GM18951 (cell line): ENCODE measurements around the gene TUBAL3.

Experiments used
- POLR2A ChIP-seq: IDR thresholded peaks from 4 replicates; pipeline ENCODE4 v1.6.1; 2011; ENCODE audit warnings: mild to moderate bottlenecking; ENCODE audit not compliant: insufficient read length, insufficient read depth; ENCODE audit errors: extremely low read depth
- in situ Hi-C: fragments of 300-500 bp; cut with MboI; formaldehyde crosslinking; loops from one replicate; pipeline ENCODE4 v1.12.0; 2022; ENCODE audit warnings: low sequenced_read_pairs, mixed read lengths, inconsistent platforms; ENCODE audit not compliant: unreplicated experiment

Gene TUBAL3

DNA sequence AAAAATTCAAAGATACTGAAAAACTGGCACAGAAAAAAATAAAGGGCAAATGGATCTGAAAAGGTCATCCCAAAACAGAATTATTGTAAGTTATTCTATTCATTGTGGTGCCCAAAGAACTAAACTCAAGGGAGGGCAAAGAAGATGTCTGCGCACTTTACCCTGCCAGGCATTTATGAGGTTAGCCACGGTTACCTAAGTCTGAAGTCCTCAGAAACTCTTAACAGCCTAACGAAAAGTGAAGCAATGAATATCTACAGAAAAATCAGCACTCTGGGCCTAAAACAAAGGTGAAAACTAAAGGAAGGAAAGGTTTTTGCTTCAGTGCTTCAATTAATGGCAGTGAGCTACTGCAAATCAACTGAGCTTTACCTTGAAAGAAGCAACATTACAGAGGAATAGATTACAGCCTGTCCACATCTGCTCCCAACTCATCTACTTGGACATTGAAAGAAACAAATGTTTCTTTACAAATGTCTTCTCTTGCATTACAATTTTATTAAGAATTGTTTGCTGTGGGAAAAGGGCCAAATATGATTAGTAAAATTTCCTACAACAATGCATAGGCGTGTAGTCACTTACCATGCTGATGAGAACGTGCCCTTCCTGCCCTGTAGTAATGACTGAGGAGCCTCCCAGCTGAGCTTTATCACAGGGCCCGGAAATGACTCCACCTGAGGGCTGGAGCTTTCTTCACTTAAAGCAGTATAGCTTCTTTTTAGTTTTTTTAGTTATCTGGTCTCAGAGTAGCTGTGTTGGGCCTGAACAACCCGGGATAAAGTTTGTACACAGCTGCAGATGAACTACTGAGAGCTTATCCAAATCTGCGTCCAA lies at the start of gene TUBAL3:
TSS of gene TUBAL3 (minus strand) at position 621 of the 834 bp plus-strand sequence. CDS start at position 585, 36 bp downstream.
- in situ Hi-C loops: no loop called here

DNA sequence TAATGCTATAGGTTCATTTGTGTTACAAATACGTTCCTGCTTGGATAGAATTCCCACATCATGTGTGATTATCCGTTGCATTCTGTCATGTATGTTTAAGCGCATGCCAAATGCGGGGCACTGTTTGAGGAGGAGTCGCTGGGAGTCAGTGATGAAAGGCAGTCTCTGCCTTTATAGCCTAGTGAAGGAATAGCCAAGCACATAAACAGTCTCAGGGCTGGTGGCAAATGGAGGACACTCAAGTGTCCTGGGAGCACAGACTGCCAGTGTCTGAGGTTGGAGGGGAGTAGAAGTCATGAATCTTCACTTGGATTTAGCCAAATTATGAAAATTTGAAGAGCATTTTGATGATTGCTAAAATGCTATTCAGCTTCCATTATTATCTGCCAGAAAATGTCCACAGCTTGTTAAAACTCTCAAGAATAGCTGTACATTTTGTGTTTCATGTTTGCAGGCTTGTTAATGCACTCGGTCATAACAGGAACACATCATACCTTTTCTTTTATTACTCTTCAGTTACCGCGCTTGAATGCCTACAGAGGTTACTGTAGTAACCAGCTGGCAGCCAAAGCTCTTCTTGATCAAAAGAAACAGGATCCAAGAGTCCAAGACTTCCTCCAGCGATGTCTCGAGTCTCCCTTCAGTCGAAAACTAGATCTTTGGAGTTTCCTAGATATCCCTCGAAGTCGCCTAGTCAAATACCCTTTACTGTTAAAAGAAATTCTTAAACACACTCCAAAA lies 49.3 kb upstream of the TUBAL3 start:
- no peak for TF ChIP-seq POLR2A
- in situ Hi-C loops: no loop called here

More for the DNA sequence above, at the start of gene TUBAL3:
- no peak for TF ChIP-seq POLR2A

DNA sequence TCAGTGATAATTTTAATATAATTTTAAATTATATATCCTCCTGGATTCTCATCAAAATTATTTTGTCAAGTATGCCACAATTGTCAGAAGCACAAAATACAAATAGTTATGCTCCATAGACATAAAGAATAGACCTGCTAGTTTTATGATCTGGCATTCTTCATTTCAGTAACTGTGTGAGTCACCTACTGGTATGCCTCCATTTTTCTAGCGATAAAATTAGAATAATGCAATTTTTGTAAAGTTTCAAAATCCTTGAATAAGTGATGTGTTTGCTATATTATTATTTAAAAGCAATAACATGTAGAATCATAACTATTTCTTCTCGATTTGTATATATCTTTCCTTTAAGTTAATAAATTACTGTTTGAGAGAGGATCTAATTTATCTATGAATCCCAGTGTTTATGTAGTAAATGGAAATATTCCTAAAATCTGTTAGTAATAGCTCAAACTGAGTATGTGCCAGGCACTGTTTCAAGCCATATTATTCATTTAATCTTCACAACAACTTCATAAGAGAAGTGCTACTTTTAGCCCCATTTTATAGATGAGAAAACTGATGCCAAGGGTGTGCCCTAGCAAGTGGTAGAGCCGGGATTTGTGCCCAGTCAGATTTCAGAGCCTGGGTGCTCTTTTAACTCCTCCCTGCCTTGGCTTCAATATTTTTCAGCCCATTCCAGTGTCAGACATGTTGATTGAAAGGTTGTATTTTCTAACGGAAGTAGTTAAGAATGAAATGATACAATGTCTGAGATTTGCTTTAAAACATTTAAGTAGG lies 46.2 kb upstream of the TUBAL3 start:
- in situ Hi-C loops: no loop called here
- TF ChIP-seq POLR2A: no peak

DNA sequence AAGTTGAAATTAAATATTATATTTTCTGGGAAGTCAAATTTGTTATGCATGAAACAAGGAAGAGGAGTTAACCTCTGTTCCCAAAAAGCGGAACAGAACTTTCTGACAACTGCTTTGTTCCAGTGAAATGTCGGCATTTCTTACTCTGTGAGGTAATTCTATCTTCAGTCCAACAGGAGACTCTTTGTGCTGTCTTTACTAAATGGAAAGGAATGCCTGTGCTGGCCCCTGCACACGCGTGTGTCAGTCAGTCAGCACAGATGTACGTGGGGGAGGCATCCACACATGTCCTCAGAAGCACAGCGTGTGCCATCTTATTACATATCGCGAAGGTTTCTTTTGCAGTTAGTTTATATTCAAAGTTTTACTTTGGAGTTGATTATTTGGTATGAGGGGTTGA lies 45.2 kb upstream of the TUBAL3 start:
- in situ Hi-C loops: loop anchor here (25.0 kb wide), 1 partner anchor 437 kb away; the partner anchor contains the start of genes ANKRD16 and FBH1
- no peak for TF ChIP-seq POLR2A

DNA sequence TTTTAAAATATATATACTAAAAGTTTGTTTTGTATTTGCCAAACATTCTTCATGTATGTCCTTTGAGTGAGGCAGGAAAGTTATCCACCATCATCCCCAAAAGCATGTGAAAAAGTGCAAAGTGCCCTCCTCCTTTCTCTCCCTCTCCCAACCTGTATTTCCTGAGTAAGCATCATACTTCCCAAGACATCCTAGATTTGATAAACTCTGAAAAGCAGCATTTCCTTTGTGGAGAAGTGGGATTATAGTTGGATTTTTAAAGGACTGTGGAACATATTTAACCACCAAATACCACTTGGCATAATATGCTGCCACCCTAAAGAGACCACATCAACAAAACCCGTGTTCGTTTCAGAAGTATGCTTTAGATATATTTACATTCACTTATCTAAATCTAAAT lies 44.6 kb upstream of the TUBAL3 start:
- in situ Hi-C loops: loop anchor here (25.0 kb wide), 1 partner anchor 438 kb away; the partner anchor contains the start of genes ANKRD16 and FBH1
- TF ChIP-seq POLR2A: no peak

DNA sequence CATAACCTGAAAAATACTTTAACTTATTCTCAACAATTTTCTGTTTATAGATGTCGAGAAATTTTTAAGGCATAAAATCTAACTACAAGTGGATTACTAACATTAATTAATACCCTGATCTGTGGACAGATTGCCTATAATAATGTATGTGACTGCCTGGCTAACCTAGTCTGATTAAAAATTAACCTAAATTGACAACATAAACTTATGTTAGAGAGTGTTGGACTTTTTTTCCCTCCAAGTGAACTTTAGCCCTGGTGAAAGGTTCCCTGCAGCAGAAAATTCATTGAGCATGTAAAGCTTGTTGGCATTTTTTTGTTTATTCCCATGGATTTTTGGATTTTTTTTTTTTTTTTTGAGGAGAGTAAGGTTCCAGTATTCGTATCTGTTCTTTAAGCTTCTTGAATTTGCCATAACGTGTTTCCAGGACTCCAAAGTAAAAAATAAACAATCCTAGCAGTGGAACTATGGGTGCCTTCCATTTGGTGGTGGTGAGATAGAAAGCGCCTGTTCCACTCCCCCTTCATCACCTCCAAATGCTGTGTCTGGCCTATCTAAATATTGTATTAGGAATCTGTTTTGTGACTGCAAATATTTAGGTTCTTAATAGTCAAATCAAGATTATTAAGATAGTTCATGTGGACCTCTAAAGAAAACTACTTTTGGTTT lies 43.8 kb upstream of the TUBAL3 start:
- in situ Hi-C loops: loop anchor here (25.0 kb wide), 1 partner anchor 439 kb away; the partner anchor contains the start of genes ANKRD16 and FBH1
- no peak for TF ChIP-seq POLR2A

DNA sequence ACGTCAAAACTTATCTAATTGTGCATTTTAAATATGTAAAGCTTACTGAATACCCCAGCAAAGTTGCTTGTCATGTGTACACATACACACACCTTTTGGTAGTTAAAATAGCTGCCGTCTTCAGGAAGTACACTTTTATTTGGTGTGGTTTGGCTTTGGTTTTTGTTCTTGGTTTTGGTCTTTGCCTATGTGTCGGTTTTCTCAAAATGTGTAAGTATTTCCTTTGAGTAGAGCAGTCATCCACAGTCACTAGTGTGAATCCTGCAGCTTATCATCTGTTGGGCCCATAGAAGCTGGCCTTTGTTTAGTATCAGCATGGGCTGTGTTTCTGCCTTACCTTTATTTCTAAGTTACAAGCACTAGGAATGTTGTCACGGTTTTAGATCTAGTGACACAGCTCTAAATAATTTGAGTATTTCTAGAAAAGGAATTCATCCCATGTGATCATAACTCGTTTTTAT lies 43.0 kb upstream of the TUBAL3 start:
- in situ Hi-C loops: loop anchor here (25.0 kb wide), 1 partner anchor 440 kb away; the partner anchor contains the start of genes ANKRD16 and FBH1

DNA sequence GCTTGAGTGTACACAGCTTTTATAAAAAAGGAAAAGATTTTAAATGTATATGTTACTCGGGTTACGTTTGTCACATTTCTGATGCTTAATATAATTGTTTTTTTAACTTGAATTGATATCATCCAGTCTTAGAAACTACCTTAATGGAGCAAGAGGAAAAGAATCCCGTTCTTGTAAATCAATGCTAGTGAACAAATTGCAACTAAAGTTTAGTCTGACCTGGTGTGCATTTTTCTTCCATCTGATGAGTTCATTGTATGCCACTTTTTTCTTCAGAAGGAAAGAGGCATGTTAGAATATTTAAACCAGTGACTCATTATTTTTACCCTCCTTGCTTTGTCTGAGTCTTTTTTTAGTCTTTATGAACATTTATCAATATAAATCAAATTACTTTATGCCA lies 42.4 kb upstream of the TUBAL3 start:
- no peak for TF ChIP-seq POLR2A
- in situ Hi-C loops: loop anchor here (25.0 kb wide), 1 partner anchor 440 kb away; the partner anchor contains the start of genes ANKRD16 and FBH1

More for the DNA sequence above, 43.0 kb upstream of the TUBAL3 start:
- TF ChIP-seq POLR2A: no peak

DNA sequence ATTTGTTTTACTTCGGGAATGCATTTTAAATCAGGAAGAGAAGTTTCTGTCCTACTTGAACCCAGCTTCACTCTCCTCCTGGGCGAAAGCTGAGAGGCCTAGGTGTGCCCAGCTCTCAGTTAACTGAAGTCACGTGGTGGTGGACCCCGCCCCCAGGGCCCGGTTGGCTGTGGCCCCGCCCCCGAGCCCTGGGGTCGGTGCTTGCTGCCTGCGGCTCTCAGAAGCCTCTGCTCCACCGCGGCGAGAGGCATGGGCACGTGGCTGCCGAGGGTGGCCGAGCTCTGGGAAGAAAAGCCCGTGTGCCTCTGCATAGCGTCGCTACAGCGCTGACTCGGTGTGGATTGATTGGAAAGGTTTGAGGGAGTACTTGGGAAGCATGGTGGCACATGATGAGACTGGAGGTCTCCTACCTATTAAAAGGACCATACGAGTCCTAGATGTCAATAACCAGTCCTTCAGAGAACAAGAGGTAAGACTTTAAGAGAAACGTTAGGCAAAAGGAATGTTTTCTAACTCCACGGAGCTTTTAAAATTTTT lies 41.8 kb upstream of the TUBAL3 start:
- in situ Hi-C loops: loop anchor here (25.0 kb wide), 1 partner anchor 441 kb away; the partner anchor contains the start of genes ANKRD16 and FBH1
- peak; percentile 82 for TF ChIP-seq POLR2A

DNA sequence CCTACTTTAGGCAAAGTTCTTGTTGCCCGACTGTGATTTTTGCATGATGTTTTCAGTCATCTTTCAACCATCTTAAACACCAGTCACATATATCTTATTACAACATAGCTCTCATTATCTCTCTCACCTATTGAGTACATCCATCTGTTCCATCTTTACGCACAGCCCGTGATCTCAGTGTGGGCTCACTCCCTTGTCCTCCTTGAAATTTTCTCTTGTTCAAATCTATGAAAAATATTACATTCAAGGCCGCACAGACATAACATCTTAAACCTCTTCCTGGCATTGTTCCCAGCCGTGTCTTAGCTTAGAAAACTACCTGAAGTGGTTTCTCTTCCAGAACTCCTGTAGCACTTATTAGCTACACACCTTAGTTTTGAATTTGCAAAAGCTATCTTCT lies 40.4 kb upstream of the TUBAL3 start:
- in situ Hi-C loops: loop anchor here (25.0 kb wide), 1 partner anchor 442 kb away; the partner anchor contains the start of genes ANKRD16 and FBH1
- no peak for TF ChIP-seq POLR2A

DNA sequence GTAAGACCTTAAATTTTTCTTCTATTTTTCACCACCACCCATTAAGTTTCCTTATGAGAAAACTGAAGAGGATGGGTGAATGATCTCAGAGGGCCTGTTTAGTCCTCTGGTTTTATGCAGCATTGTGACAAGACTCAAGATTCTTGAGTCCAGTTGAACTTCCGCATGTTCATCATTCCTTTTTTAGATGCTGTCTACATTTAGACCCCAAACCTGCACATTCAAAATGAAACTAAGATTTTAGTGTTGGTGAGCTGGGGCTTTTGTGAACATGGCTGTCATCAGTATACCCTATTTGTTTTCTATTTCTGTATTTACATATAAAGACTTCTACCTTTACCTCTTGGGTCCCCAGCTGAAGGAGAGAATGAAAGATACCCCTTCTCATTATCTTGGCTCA lies 38.8 kb upstream of the TUBAL3 start:
- in situ Hi-C loops: loop anchor here (5.0 to 25.0 kb wide), 2 partner anchors 179 to 444 kb away; partner anchors contain the start of genes ANKRD16 and FBH1
- no peak for TF ChIP-seq POLR2A
